ENCODE data around the gene FAM118A. TPM values are rescaled to one million over a fixed set of nuclear protein-coding genes. Genes with fewer than 3 reads are reported as not detected.

The FAM118A gene
- total RNA-seq, 1 donor from 2014 or later, result 49.6 TPM

GRCh38 chr22:45335854-45336522, 26.3 kb downstream of the FAM118A start:
- DNase-seq (ENCODE audit: extremely low spot score in 2 of 2), result no peak
- H3K36me3 ChIP-seq, result peaks cover 0 to 34% of the 10 kb centered on the region in 2 donors
- no peak overlapping the region for H3K4me3 ChIP-seq
- no peak overlapping the region for H3K27ac ChIP-seq
- intact Hi-C loops (cut with DNase I), result loop anchor here (10.0 kb wide), 1 partner anchor 229 kb away; no protein-coding TSS in a partner anchor
- no peak for TF ChIP-seq CTCF (IDR thresholded peaks at IDR 0.05)
- no peak for TF ChIP-seq POLR2A (IDR thresholded peaks at IDR 0.05)
- TF ChIP-seq POLR2AphosphoS5 (IDR thresholded peaks at IDR 0.05; ENCODE audit: insufficient read depth in 1 of 2, low read depth in 1 of 2), result no peak
- no peaks in the 10 kb centered on the region for H3K9me3 ChIP-seq
- peaks cover 29% of the 10 kb centered on the region for H3K4me1 ChIP-seq
- H3K27me3 ChIP-seq, result no peaks in the 10 kb centered on the region

GRCh38 chr22:45336971-45337431, 27.3 kb downstream of the FAM118A start:
- no peak for DNase-seq (ENCODE audit: extremely low spot score in 2 of 2)

GRCh38 chr22:45337536-45337935, 27.8 kb downstream of the FAM118A start:
- no peak for DNase-seq (ENCODE audit: extremely low spot score in 2 of 2)
- H3K36me3 ChIP-seq, result peaks cover 0 to 40% of the 10 kb centered on the region in 2 donors
- H3K27me3 ChIP-seq, result no peaks in the 10 kb centered on the region
- peaks cover 29% of the 10 kb centered on the region for H3K4me1 ChIP-seq
- intact Hi-C loops (cut with DNase I), result loop anchor here (10.0 kb wide), 1 partner anchor 227 kb away; no protein-coding TSS in a partner anchor
- H3K27ac ChIP-seq, result no peak overlapping the region
- no peak overlapping the region for H3K4me3 ChIP-seq
- H3K9me3 ChIP-seq, result no peaks in the 10 kb centered on the region
- TF ChIP-seq POLR2AphosphoS5 (IDR thresholded peaks at IDR 0.05; ENCODE audit: insufficient read depth in 1 of 2, low read depth in 1 of 2), result no peak
- no peak for TF ChIP-seq POLR2A (IDR thresholded peaks at IDR 0.05)
- no peak for TF ChIP-seq CTCF (IDR thresholded peaks at IDR 0.05)

More at GRCh38 chr22:45336971-45337431, 27.3 kb downstream of the FAM118A start:
- Histone ChIP-seq H3K4me3 (no peak overlapping the region), H3K36me3 (peaks cover 0 to 44% of the 10 kb centered on the region in 2 donors), H3K4me1 (peaks cover 29% of the 10 kb centered on the region), H3K27me3 (no peaks in the 10 kb centered on the region), H3K27ac (peak overlapping the region; percentile 32), H3K9me3 (no peaks in the 10 kb centered on the region)
- intact Hi-C loops (cut with DNase I), result loop anchor here (10.0 kb wide), 1 partner anchor 228 kb away; no protein-coding TSS in a partner anchor
- peak; percentile 33 to 51 for TF ChIP-seq POLR2AphosphoS5 (IDR thresholded peaks at IDR 0.05; ENCODE audit: insufficient read depth in 1 of 2, low read depth in 1 of 2)
- TF ChIP-seq POLR2A (IDR thresholded peaks at IDR 0.05), result no peak

- Histone ChIP-seq H3K4me3 (no peak overlapping the region), H3K27me3 (no peaks in the 10 kb centered on the region), H3K4me1 (peaks cover 29% of the 10 kb centered on the region), H3K9me3 (no peaks in the 10 kb centered on the region), H3K36me3 (peaks cover 0 to 34% of the 10 kb centered on the region in 2 donors), H3K27ac (no peak overlapping the region)
- intact Hi-C loops (cut with DNase I), result loop anchor here (10.0 kb wide), 1 partner anchor 226 kb away; no protein-coding TSS in a partner anchor
- no peak for DNase-seq (ENCODE audit: extremely low spot score in 2 of 2)
- no peak for TF ChIP-seq POLR2AphosphoS5 (IDR thresholded peaks at IDR 0.05; ENCODE audit: insufficient read depth in 1 of 2, low read depth in 1 of 2)
- no peak for TF ChIP-seq CTCF (IDR thresholded peaks at IDR 0.05)
- TF ChIP-seq POLR2A (IDR thresholded peaks at IDR 0.05), result no peak
These were observed 29.1 kb downstream of the FAM118A start for GRCh38 chr22:45338795-45339194.

GRCh38 chr22:45340323-45340722, 30.6 kb downstream of the FAM118A start:
- Histone ChIP-seq H3K27me3 (no peaks in the 10 kb centered on the region), H3K27ac (no peak overlapping the region), H3K36me3 (peaks cover 0 to 34% of the 10 kb centered on the region in 2 donors), H3K4me1 (peaks cover 22% of the 10 kb centered on the region), H3K4me3 (no peak overlapping the region), H3K9me3 (no peaks in the 10 kb centered on the region)
- DNase-seq (ENCODE audit: extremely low spot score in 2 of 2), result no peak
- no peak for TF ChIP-seq POLR2AphosphoS5 (IDR thresholded peaks at IDR 0.05; ENCODE audit: insufficient read depth in 1 of 2, low read depth in 1 of 2)
- no peak for TF ChIP-seq POLR2A (IDR thresholded peaks at IDR 0.05)
- no peak for TF ChIP-seq CTCF (IDR thresholded peaks at IDR 0.05)
- intact Hi-C loops (cut with DNase I), result no loop called here
